Colonic mucosa (tissue), 4 donors: ENCODE data around the gene DUSP15. TPM values are rescaled to one million over a fixed set of nuclear protein-coding genes. Genes with fewer than 3 reads are reported as not detected.
A peak's percentile ranks its signal among the peaks of the same experiment; 100 is the strongest.

ENCODE experiments used
- DNase-seq: peaks from one replicate; pipeline ENCODE4 v3.0.0-alpha.2; 2020
- H3K27ac ChIP-seq: fragments of 200-600 bp; one replicate; pipeline ENCODE4 v1.8.0; 2021
- H3K27me3 ChIP-seq: fragments of 200-600 bp; one replicate; pipeline ENCODE4 v1.8.0; 2021
- H3K36me3 ChIP-seq: fragments of 200-600 bp; one replicate; pipeline ENCODE4 v1.8.0; 2021
- H3K4me1 ChIP-seq: fragments of 200-600 bp; one replicate; pipeline ENCODE4 v1.8.0; 2021; ENCODE audit warnings: mild to moderate bottlenecking
- H3K4me3 ChIP-seq: fragments of 200-600 bp; one replicate; pipeline ENCODE4 v1.8.0; 2021
- H3K9ac ChIP-seq, 2 donors: one replicate each; pipeline ENCODE4 v1.7.0; 2013; ENCODE audit warnings: control low read depth in 2 of 2, low read depth in 2 of 2, low read length in 2 of 2
- H3K9me3 ChIP-seq: fragments of 200-600 bp; one replicate; pipeline ENCODE4 v1.8.0; 2021
- CTCF ChIP-seq: fragments of 200-600 bp; IDR thresholded peaks from one replicate; pipeline ENCODE4 v1.8.0; 2022; ENCODE audit warnings: antibody characterized with exemption, mild to moderate bottlenecking
- intact Hi-C: fragments of 100-400 bp; cut with DNase I; formaldehyde crosslinking; loops from one replicate; pipeline ENCODE4 v1.14.1; 2022
- total RNA-seq, 2 donors: library from RNA; stranded (reverse); fragmentation: NEBNext Ultra II Directional in 1 of 2; extraction: Animal tissue kit (Norgen Biotek cat#: 25700) in 1 of 2; gene quantifications; one replicate each; pipeline ENCODE4 v1.2.1, GENCODE V29; 2021
- donor health status: healthy.
- donor health status: DM: no; HTN: no; CAD: no.
- donor health status: DM: no; HTN: no; CAD: no.

The DUSP15 gene
- total RNA-seq, 2 donors from 2014 or later, result 0.59 to 0.74 TPM

- no peak overlapping the region for H3K27ac ChIP-seq
- H3K4me3 ChIP-seq, result no peak overlapping the region
- no peak overlapping the region for H3K9ac ChIP-seq
- no peak for TF ChIP-seq CTCF
- H3K9me3 ChIP-seq, result no peaks in the 10 kb centered on the region
- no peaks in the 10 kb centered on the region for H3K27me3 ChIP-seq
- peak; percentile 57 for DNase-seq
- H3K36me3 ChIP-seq, result no peaks in the 10 kb centered on the region
- intact Hi-C loops, result no loop called here
- H3K4me1 ChIP-seq, result no peaks in the 10 kb centered on the region
Observed at GRCh38 chr20:31849306-31849930, 20.9 kb downstream of the DUSP15 start.

GRCh38 chr20:31848088-31848999 lies 22.0 kb downstream of the DUSP15 start:
- Histone ChIP-seq H3K9me3 (no peaks in the 10 kb centered on the region), H3K4me3 (no peak overlapping the region), H3K9ac (no peak overlapping the region), H3K27me3 (no peaks in the 10 kb centered on the region), H3K4me1 (no peaks in the 10 kb centered on the region), H3K27ac (no peak overlapping the region), H3K36me3 (no peaks in the 10 kb centered on the region)
- DNase-seq, result no peak
- TF ChIP-seq CTCF, result no peak
- intact Hi-C loops, result no loop called here

GRCh38 chr20:31846793-31847138 lies 23.6 kb downstream of the DUSP15 start:
- intact Hi-C loops, result no loop called here
- Histone ChIP-seq H3K4me1 (no peaks in the 10 kb centered on the region), H3K9ac (no peak overlapping the region), H3K27me3 (no peaks in the 10 kb centered on the region), H3K4me3 (no peak overlapping the region), H3K27ac (no peak overlapping the region), H3K36me3 (no peaks in the 10 kb centered on the region), H3K9me3 (no peaks in the 10 kb centered on the region)
- no peak for TF ChIP-seq CTCF
- no peak for DNase-seq

GRCh38 chr20:31845300-31845863 lies 24.9 kb downstream of the DUSP15 start, which contains the start of gene FOXS1:
TSS of gene FOXS1 (minus strand) at chr20:31845604. CDS start at chr20:31845542, 62 bp downstream.
- no peaks in the 10 kb centered on the region for H3K4me1 ChIP-seq
- H3K9ac ChIP-seq, result no peak within 1 kb of the TSS
- H3K9me3 ChIP-seq, result no peaks in the 10 kb centered on the region
- no peaks in the 10 kb centered on the region for H3K27me3 ChIP-seq
- H3K27ac ChIP-seq, result no peak within 1 kb of the TSS
- no peaks in the 10 kb centered on the region for H3K36me3 ChIP-seq
- no peak for DNase-seq
- no peak within 1 kb of the TSS for H3K4me3 ChIP-seq
- intact Hi-C loops, result no loop called here
- TF ChIP-seq CTCF, result no peak

- no peak for TF ChIP-seq CTCF
- H3K4me1 ChIP-seq, result no peaks in the 10 kb centered on the region
- H3K4me3 ChIP-seq, result no peak overlapping the region
- intact Hi-C loops, result no loop called here
- H3K27ac ChIP-seq, result no peak overlapping the region
- no peak overlapping the region for H3K9ac ChIP-seq
- no peaks in the 10 kb centered on the region for H3K9me3 ChIP-seq
- DNase-seq, result no peak
- no peaks in the 10 kb centered on the region for H3K27me3 ChIP-seq
- no peaks in the 10 kb centered on the region for H3K36me3 ChIP-seq
Observed at GRCh38 chr20:31844737-31845299, 25.5 kb downstream of the DUSP15 start.
